Activated naive CD8-positive, alpha-beta T cell treated with anti-CD3 and anti-CD28 coated beads, Interleukin-2, amount 50 U/mL, for 16 hours (primary cell): Measurements from ENCODE around the gene MMEL1.
"Not testable (repeated sequence)": the region's sequence is repeated elsewhere in the genome, so short reads cannot be mapped to it uniquely, and the experiment has no call there.

Experiments used
- DNase-seq: peaks from one replicate; pipeline ENCODE4 v3.0.0-alpha.2; 2020; ENCODE audit warnings: low read depth, low spot score

The MMEL1 gene

DNA sequence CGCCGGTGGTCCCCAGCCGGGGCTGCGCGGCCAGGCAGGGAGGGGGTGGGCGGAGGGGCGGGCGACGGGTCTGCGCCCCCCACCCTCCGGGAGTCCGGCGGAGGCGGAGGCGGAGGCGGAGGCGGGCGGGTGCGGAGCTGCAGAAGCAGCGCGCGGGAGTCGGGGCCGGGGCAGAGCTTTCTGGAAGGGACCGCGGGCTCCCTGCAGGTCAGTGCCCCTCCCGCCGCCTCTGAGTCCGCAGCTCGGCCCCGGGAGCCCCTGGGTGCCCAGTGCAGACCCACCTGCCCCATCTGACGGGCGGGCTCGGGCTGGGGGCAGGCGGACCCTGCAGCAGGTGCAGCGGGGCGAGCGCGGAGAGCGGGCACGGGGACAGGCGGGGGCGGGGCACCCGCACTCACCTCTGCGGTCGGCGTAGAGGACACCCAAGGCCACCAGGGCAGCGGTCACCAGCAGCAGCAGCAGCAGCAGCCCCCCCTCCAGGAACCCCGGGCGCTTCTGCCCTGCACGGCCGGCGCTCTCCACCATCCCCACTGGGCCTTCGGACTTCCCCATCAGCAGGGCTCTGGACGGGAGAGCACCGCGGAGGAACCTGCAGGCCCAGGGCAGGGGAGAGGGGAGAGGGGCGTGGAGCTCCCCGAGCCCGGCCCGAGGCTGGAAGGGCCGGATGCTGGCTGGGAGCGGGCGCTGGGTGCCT is 3.7 kb downstream of the MMEL1 start:
- no peak for DNase-seq

- no peak for DNase-seq
Measured at GRCh38 chr1:2628191-2628932, 4.5 kb downstream of the MMEL1 start.

DNA sequence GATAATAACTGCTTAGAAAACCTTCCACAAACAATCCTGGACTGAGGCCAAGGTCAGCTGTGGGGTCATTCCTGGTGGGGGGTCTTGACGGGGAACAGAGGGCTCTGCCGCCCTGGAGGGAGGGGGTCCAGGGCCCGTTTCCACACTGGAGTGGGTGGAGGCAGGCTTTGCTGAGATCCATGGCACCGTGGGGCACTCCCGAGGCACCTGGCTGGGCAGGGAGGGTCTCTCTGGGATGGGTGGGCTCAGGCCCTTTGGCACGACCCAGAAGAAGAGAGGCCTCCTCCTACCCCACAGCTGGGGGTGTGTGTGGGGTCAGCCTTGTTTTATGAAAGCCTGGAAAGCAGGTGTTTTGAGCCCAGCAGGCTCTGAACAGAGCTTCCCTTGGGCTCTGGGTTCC is 5.1 kb downstream of the MMEL1 start:
- DNase-seq = no peak

DNA sequence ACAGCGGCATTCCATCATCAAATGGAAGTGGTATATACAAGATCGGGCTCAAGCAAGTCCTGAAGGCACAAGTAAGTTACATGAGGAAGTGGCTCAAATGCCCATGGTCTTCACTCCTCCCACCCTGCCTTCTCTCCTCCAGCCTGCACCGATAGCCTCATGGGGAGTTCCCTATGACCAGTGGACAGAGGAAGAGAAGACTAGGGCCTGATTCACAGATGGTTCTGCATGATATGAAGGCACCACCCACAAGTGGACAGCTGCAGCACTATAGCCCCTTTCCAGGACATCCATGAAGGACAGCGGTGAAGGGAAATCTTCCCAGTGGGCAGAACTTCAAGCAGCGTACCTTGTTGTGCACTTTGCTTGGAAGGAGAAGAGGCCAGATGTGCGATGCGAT is 7.1 kb downstream of the MMEL1 start:
- DNase-seq = not testable (repeated sequence)

DNA sequence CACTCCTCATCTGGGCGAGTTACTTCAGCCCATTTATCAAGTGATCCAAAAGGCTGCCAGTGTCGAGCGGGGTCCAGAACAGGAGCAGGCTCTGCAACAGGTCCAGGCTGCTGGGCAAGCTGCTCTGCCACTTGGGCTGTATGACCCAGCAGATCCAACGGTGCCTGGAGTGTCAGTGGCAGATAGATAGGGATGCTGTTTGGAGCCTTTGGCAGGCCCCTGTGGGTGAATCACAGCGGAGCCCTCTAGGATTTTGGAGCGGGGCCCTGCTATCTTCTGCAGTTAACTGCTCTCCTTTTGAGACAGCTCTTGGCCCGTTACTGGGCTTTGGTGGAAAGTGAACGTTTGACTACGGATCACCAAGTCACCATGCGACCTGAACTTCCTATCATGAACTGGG is 7.5 kb downstream of the MMEL1 start:
- no peak for DNase-seq

DNA sequence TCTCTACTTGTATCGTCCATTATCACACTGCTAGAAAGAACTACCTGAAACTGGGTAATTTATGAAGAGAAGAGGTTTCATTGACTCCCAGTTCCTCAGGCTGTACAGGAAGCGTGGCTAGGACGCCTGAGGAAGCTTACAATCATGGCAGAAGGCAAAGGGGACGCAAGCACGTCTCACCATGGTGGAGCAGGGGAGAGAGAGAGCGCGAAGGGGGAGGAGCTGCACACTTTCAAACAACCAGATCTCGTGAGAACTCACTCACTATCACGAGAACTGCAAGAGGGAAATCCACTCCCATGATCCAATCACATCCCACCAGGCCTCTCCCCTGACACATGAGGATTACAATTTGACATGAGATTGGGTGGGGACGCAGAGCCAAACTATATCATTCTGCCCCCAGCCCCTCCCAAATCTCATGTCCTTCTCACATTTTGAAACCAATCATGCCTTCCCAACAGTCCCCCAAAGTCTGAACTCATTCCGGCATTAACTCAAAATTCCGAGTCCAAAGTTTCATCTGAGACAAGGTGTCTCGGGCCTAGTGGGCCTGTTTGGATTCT is 8.0 kb downstream of the MMEL1 start:
- DNase-seq = no peak

GRCh38 chr1:2623571-2624337 is 9.1 kb downstream of the MMEL1 start:
- no peak for DNase-seq

DNA sequence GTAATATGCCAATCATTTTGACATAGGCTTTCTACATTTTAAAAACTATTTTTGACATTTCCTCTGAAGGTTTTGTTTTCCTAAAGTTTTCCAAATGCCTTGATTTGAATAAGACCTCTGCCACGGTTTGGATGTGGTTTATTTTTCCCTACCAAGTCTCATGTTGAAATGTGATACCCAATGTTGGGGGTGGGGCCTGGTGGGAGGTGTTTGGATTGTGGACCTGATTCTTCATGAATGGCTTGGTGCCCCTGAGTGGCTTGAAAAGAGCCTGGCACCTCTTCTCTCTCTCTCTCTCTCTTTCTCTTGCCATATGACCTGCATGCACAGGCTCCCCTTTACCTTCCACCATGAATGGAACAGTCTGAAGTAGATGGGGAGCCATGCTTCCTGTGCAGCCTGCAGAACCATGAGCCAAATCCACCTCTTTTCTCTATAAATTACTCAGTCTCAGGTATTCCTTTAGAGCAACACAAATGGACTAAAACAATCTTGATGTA is 14.8 kb downstream of the MMEL1 start:
- no peak for DNase-seq

DNA sequence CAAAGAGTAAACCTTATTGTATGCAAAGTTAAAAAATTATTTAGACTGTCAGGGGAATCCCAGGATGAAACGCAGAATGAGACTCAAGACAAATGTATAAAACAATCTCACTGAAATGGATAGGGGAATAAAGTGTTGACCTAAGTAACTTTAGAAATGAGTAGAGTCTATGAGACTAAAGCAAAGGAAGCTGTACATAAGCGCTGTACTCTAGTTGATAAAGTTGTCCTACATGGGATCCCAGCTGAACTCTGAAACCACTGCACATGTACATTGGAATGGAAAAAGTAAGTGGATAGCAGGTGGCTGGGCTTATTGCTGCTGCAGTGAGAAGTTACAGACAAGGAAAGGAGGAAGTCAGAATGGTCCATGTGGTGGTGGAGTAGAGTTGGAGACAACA is 18.7 kb downstream of the MMEL1 start:
- no peak for DNase-seq

DNA sequence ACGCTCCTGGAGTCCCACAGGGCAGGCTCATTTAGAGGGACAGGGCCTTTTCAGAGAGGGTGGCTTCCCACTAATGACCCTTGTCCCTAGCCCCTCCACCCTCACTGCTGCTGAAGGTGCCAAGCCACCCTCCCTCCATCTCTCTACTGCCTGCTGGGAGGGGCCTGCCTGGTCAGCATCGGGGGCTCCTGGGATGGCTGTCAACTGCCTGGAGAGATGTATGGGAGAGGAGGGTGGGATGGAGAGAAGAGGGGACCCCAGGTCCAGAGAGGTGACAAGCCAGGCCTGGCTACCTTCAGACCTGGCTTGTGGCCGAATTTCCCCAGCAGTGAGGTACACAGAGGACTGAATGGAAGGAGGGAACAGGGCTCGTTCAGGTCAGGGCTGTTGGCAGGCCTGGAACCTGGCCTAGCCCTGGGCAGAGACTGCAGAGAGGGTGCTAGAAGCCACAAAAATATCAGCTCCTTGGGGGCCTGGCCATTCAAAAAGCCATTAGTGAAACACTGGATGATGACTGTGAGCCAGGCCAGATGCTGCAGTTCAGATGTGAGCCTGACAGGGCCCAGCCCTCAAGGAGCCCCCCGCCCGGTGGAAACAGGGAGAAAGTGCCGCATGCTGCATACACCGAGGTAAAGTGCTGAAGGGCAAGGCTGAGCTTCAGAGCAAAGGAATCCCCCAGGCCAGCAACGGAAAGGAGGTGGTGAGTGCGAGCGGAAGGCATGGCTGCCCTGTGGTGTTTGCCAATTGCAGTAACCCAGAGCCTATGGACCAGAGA is 20.0 kb downstream of the MMEL1 start:
- no peak for DNase-seq

DNA sequence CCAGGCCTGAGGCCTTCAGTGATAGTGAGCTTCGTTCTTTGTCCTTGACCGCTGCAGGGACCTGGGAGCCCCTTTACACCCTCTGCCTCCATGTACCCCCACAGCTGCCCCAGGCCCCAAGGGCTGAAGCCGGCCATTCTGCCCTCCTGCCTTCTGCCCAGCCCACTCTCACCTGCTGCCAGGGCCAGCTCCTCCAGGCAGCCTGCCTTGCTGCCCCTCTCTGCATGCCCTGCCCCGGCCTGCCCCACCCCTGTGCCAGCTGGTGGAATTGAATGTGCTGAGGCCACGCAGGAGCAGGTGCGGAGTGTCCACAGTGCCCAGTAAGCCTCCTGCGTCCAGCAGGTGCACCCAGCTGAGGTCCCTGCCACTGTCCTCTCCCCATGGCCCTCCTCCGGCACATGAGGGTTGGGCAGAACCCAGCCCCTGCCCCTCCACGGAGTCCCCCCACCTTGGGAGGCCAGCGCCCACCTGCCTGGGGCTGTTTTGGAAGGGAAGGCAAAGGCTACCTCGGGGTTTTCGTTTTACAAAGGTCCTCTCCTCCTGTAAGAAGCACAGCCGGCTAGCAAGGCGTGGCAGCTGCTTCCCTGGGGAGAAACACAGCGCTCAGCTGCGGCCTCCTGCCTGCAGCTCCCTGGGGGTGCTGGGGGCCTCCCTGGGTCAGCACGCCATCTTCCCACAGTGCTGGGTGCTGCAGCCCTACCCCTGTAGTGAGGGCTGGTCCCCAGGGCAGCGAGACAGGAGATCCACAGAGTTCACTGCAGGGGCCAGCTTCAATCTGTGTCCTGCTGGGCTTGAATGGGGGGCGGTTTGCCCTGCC is 21.0 kb downstream of the MMEL1 start:
- DNase-seq = no peak

DNA sequence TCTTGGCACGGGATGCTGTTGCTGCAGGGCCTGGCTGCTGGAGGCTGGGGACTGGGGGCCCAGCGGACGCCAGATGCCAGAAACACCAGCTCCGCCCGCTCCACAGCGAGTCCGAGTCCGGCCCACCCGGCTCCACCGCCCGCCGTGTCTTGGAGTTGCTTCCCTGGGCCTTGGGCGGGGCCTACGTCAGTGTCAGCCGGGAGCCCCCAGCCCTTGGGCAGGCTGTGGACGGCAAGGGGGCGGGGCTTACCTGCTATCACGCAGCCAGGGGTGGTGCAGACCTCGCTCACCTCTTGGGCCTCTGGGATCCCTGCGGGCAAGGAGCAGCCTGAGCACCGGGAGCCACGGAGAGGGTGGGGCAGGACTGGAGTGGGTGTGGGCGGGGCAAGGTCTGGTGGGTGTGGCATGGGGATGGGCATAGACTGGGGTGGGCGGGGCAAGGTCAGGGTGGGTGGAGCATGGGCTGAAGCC is 21.8 kb downstream of the MMEL1 start:
- no peak for DNase-seq

- no peak for DNase-seq
Measured at GRCh38 chr1:2610036-2610959, 22.5 kb downstream of the MMEL1 start.

- DNase-seq = no peak
Measured at GRCh38 chr1:2609319-2610035, 23.3 kb downstream of the MMEL1 start.

DNA sequence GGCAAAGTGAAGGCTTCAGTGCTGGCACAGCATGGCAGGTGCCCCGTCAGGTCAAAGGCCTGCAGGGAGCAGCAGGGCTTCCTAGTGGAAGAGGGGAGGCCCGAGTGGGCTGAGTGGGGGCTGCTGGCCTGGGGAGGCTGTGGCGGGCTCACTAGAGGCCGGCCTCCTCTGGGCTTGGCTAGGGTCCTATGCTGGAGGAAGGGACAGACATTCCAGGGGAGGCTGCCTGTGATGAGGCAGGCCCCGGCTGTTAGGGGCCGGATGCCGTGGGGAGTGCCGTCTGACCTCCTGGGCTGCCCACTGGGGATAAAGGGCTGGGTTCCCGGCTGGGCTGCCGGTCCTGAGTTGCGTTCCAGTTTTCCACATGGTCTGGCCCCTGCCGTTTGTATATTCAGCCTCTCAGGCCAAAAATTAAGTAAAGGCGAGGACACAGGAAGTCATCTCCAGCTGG is 25.1 kb downstream of the MMEL1 start:
- no peak for DNase-seq

- no peak for DNase-seq
Measured at GRCh38 chr1:2606881-2607621, 25.8 kb downstream of the MMEL1 start.

DNA sequence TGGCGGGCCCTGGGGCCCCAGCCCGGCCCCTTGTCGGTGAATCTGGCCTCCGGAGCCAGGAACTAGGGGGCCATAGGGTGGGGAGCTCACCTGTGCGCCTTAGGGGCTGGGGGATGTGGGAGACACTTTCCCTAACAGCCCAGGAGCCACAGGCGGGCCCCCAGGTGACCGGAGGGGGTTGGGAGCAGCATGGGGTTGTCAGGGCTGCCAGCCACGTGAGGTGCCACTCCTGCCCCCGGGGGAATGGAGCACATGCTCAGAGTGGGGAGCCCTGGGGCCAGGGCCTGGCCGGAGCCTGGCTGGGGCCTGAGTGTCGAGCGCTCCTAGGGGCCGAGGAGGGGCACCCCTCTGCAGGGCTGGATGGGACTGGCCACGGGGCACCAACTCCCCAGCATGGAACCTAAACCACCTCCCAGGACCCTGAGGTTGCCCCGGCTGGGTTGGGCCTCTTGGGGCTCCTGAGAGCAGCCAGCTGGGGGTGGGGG is 26.4 kb downstream of the MMEL1 start:
- no peak for DNase-seq
